Cardiac fibroblast (primary cell): Measurements from ENCODE around the gene ASPSCR1.

Source experiments
- DNase-seq, 2 donors: peaks; one replicate each; pipeline versions ENCODE4 v3.0.0 to v3.0.0-alpha.2; 2010; ENCODE audit warnings: low read depth in 2 of 2
- H3K4me3 ChIP-seq, 2 donors: replicated peaks in 1 of 2; 1 replicate in 1 of 2; 2 replicates in 1 of 2; pipeline ENCODE4 v1.5.1; 2011; ENCODE audit warnings: low read depth in 2 of 2, low read length in 2 of 2, mild to moderate bottlenecking in 2 of 2, moderate library complexity in 1 of 2
- TF ChIP-seq, protein P1 (sequence below): IDR thresholded peaks from one replicate; pipeline ENCODE4 v1.5.1; 2011; ENCODE audit warnings: low read depth, mild to moderate bottlenecking, low read length, inconsistent platforms

Gene ASPSCR1

GRCh38 chr17:81983011-81983638 lies 5.7 kb downstream of the ASPSCR1 start:
- TF ChIP-seq, protein P1, sequence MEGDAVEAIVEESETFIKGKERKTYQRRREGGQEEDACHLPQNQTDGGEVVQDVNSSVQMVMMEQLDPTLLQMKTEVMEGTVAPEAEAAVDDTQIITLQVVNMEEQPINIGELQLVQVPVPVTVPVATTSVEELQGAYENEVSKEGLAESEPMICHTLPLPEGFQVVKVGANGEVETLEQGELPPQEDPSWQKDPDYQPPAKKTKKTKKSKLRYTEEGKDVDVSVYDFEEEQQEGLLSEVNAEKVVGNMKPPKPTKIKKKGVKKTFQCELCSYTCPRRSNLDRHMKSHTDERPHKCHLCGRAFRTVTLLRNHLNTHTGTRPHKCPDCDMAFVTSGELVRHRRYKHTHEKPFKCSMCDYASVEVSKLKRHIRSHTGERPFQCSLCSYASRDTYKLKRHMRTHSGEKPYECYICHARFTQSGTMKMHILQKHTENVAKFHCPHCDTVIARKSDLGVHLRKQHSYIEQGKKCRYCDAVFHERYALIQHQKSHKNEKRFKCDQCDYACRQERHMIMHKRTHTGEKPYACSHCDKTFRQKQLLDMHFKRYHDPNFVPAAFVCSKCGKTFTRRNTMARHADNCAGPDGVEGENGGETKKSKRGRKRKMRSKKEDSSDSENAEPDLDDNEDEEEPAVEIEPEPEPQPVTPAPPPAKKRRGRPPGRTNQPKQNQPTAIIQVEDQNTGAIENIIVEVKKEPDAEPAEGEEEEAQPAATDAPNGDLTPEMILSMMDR = no peak
- no peak overlapping the region for H3K4me3 ChIP-seq
- DNase-seq = no peak

DNA sequence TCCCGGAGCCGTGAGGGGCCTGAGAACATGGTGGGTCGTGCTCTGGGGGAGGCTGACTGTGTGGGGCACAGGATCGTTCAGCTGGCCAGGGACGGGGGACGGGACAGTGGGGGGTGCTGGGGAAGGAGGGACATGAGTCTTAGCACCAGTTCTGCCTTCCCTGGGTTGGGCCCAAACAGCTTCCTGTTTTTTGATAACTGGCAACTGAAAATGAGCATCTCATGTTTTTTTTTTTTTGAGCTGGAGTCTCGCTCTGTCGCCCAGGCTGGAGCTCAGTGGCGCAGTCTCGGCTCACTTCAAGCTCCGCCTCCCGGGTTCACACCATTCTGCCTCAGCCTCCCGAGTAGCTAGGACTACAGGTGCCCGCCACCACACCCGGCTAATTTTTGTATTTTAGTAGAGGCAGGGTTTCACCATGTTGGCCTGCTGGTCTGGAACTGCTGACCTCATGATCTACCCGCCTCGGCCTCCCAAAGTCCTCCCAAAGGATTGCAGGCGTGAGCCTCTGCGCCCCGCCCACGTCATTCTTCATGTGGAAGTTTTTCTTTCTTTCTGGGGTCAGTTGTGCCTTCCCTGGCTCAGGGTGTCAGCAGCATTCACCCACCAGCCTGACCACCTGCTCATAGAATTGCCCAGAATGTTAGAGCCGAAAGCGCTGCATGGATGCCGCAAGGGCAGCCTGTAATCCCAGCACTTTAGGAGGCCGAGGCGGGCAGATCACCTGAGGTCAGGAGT lies 6.4 kb downstream of the ASPSCR1 start:
- H3K4me3 ChIP-seq = no peak overlapping the region
- DNase-seq = no peak
- TF ChIP-seq, protein P1 = no peak

GRCh38 chr17:81984773-81985410 lies 7.5 kb downstream of the ASPSCR1 start:
- TF ChIP-seq, protein P1 = no peak
- H3K4me3 ChIP-seq = no peak overlapping the region
- DNase-seq = no peak

DNA sequence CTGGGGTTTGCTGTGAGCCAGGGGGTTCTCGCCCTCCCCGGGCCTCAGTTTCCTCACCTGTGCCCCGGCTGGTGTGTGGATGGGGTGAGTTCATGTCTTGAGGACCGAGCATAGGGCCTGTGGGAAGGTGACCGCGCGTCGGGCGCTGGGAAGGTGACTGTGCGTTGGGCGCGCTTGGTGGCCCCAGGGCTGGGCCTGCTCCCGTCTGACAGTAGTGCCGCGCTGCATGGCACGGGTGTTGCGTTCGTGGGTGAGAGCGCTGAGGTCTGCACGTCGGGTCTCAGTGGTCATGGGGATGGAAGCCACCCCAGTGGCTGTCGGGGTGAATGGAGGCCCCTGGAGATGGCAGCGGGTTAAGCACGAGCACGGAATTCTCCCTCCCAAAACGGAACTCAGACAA lies 9.2 kb downstream of the ASPSCR1 start:
- H3K4me3 ChIP-seq = no peak overlapping the region
- TF ChIP-seq, protein P1 = no peak

GRCh38 chr17:81987161-81987770 lies 9.8 kb downstream of the ASPSCR1 start:
- no peak overlapping the region for H3K4me3 ChIP-seq
- TF ChIP-seq, protein P1 = no peak
- no peak for DNase-seq

More for the DNA sequence above, 9.2 kb downstream of the ASPSCR1 start:
- DNase-seq = no peak

GRCh38 chr17:81990836-81991683 lies 13.6 kb downstream of the ASPSCR1 start:
- H3K4me3 ChIP-seq = no peak overlapping the region
- TF ChIP-seq, protein P1 = no peak
- no peak for DNase-seq
